Peyer's patch (tissue), 4 donors: ENCODE measurements around the gene BLOC1S3.

Source experiments
- CTCF ChIP-seq, 6 experiments: fragments of 450-650 bp in 4 of 6; fragments of 200-600 bp in 2 of 6; sonication (generic) in 1 of 6; IDR thresholded peaks; one replicate each; pipeline ENCODE4 v1.5.1; 2017 to 2019; ENCODE audit warnings: antibody characterized with exemption in 6 of 6, mild to moderate bottlenecking in 3 of 6, moderate library complexity in 1 of 6
- POLR2A ChIP-seq, 2 donors: fragments of 450-650 bp; IDR thresholded peaks; one replicate each; pipeline ENCODE4 v1.5.1; 2017; ENCODE audit warnings: antibody characterized with exemption in 2 of 2, mild to moderate bottlenecking in 2 of 2, moderate library complexity in 2 of 2

- TF ChIP-seq CTCF (IDR thresholded peaks at IDR 0.05): no peak
- TF ChIP-seq POLR2A (IDR thresholded peaks at IDR 0.05): no peak
Observed at GRCh38 chr19:45168767-45169351, 9.7 kb upstream of the BLOC1S3 start.
